Left lung (tissue), 14 donors: ENCODE results near the gene KRTAP5-11. TPM values are rescaled to one million over a fixed set of nuclear protein-coding genes. Genes with fewer than 3 reads are reported as not detected.
"Not testable (repeated sequence)": the region's sequence is repeated elsewhere in the genome, so short reads cannot be mapped to it uniquely, and the experiment has no call there.

Experiments
- ATAC-seq: fragments of 200-7000 bp; cut with Tn5 transposase; one replicate; pipeline ENCODE4 v1.9.1; 2020; ENCODE audit warnings: moderate library complexity
- DNase-seq, 4 donors: peaks; one replicate each; pipeline ENCODE4 v3.0.0-alpha.2; 2013 to 2020
- H3K27ac ChIP-seq, 2 donors: fragments of 200-600 bp; sonication (generic) in 1 of 2; one replicate each; pipeline versions ENCODE4 v1.5.0 to v1.8.0; 2020 to 2021
- H3K27me3 ChIP-seq, 2 donors: fragments of 200-600 bp; sonication (generic) in 1 of 2; one replicate each; pipeline versions ENCODE4 v1.5.0 to v1.8.0; 2020 to 2021
- H3K36me3 ChIP-seq, 2 donors: fragments of 200-600 bp; sonication (generic) in 1 of 2; one replicate each; pipeline versions ENCODE4 v1.5.0 to v1.8.0; 2020 to 2021
- H3K4me1 ChIP-seq, 2 donors: fragments of 200-600 bp; one replicate each; pipeline ENCODE4 v1.8.0; 2021
- H3K4me3 ChIP-seq, 2 donors: fragments of 200-600 bp; sonication (generic) in 1 of 2; one replicate each; pipeline versions ENCODE4 v1.5.0 to v1.8.0; 2020 to 2021; ENCODE audit warnings: mild to moderate bottlenecking in 1 of 2
- H3K9me3 ChIP-seq, 2 donors: fragments of 200-600 bp; sonication (generic) in 1 of 2; one replicate each; pipeline versions ENCODE4 v1.5.0 to v1.8.0; 2020 to 2021
- CTCF ChIP-seq, 2 donors: fragments of 200-600 bp; sonication (generic) in 1 of 2; IDR thresholded peaks; one replicate each; pipeline versions ENCODE4 v1.5.0 to v1.8.0; 2021; ENCODE audit warnings: antibody characterized with exemption in 2 of 2
- intact Hi-C, 2 donors: fragments of 100-400 bp; cut with DNase I; formaldehyde crosslinking; loops; one replicate each; pipeline versions ENCODE4 v1.11.2 to v1.14.2; 2022
- long read RNA-seq, 12 donors: library from polyadenylated mRNA in 2 of 12; unstranded in 2 of 12; transcript quantifications; one replicate each; pipeline ENCODE4 v2.0.0 and lab custom pipeline, GENCODE V29; 2019 to 2026
- polyA plus RNA-seq, 6 donors: library from polyadenylated mRNA; unstranded; fragments of 120-200 nt; gene quantifications; one replicate each; pipeline ENCODE4 v1.2.1, GENCODE V29; 2013; ENCODE audit not compliant: insufficient read length in 6 of 6
- total RNA-seq, 2 donors: library from RNA; stranded (reverse); fragmentation: NEBNext Ultra II Directional; extraction: Animal tissue kit (Norgen Biotek cat#: 25700); gene quantifications; one replicate each; pipeline ENCODE4 v1.2.1, GENCODE V29; 2021
- donor health status: DM: no; HTN: yes; CAD: no.
- donor health status: DM: no; HTN: no; CAD: no.

Gene KRTAP5-11
- not detected for total RNA-seq
- under 1 TPM in 3 of 6 donors, not detected in 3; 0.24 to 0.58 (median 0.41) TPM for polyA plus RNA-seq
- long read RNA-seq, donor 1: 0 reads
- long read RNA-seq, donor 2, partial matches to known transcripts: 0 of 15 reads
- long read RNA-seq, donor 2, other reads (novel, unspliced or antisense): 15 of 15 reads
- long read RNA-seq, donor 3: 0 reads
- long read RNA-seq, donor 4: 0 reads
- long read RNA-seq, donor 5: 0 reads
- long read RNA-seq, donor 6: 0 reads
- long read RNA-seq, donor 7: 0 reads
- long read RNA-seq, donor 8: 0 reads
- long read RNA-seq, donor 9: 0 reads
- long read RNA-seq, donor 10: 0 reads
- long read RNA-seq, donor 11, partial matches to known transcripts: 0 of 1 reads
- long read RNA-seq, donor 11, other reads (novel, unspliced or antisense): 0 of 1 reads
- long read RNA-seq, donor 12: 0 reads

DNA sequence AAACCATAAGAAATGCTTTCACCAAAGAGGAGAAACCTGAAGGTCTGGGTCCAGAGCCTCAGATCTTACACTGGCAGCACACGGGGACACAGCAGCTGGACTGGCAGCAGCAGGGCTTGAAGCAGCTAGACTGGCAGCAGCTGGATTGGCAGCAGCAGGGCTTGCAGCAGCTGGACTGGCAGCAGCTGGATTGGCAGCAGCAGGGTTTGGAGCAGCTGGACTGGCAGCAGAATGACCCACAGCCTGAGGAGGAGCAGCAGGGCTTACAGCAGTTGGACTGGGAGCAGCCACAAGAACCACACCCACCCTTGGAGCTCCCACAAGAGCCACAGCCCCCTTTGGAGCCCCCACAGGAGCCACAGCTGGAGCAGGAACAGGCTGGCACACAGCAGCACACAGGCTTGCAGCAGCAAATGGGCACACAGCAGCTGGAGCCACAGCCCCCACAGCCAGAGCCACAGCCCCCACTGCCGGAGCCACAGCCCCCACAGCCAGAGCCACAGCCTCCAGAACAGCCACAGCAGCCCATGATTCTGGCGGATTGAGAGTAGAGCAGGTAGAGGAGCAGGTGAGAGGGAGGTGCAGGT lies at the start of gene KRTAP5-11:
Gene KRTAP5-11 (minus strand): TSS at position 567 of the 587 bp plus-strand sequence. CDS start 38 bp downstream, at position 529.
- intact Hi-C loops: no loop called here
- no peaks in the 10 kb centered on the region for H3K36me3 ChIP-seq
- no peaks in the 10 kb centered on the region for H3K9me3 ChIP-seq
- H3K27ac ChIP-seq: no peak within 1 kb of the TSS
- H3K4me1 ChIP-seq: peaks cover 0 to 6% of the 10 kb centered on the region in 2 donors
- no peak for TF ChIP-seq CTCF (IDR thresholded peaks at IDR 0.05)
- no peak within 1 kb of the TSS for H3K4me3 ChIP-seq
- ATAC-seq: no peak
- DNase-seq: peak in 1 of 4 donors; percentile 31
- H3K27me3 ChIP-seq: no peaks in the 10 kb centered on the region

GRCh38 chr11:71631551-71631950 lies 48.9 kb upstream of the KRTAP5-11 start:
- intact Hi-C loops, DNase-seq, H3K9me3 ChIP-seq, H3K4me3 ChIP-seq, H3K36me3 ChIP-seq, H3K27ac ChIP-seq, ATAC-seq, H3K4me1 ChIP-seq: not testable (repeated sequence)
- peaks cover 0 to 33% of the 10 kb centered on the region in 2 donors for H3K27me3 ChIP-seq

DNA sequence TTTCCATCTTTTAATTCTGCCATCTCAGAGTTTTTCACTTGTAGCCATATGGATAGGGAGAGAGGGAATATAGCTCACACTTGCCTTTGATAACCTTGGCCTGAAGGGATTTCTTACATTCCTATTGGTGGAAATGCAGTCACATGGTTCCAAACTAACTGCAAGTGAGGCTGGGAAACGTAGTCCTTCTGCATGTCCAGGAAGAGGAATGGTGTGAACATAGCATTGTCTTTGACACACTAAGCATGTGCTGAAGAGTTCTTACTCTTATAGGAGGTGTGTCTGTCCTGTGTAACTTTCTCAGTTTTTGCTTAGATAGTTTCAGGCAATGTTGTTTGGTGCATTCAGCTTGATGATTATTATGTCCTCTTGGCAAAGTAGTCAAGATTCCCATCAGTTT lies 47.4 kb upstream of the KRTAP5-11 start:
- H3K9me3 ChIP-seq, H3K36me3 ChIP-seq, intact Hi-C loops, H3K4me3 ChIP-seq, H3K4me1 ChIP-seq, ATAC-seq, DNase-seq, H3K27ac ChIP-seq: not testable (repeated sequence)
- peaks cover 0 to 19% of the 10 kb centered on the region in 2 donors for H3K27me3 ChIP-seq

- DNase-seq, ATAC-seq, H3K4me3 ChIP-seq, H3K27ac ChIP-seq, H3K36me3 ChIP-seq, H3K4me1 ChIP-seq, H3K9me3 ChIP-seq, intact Hi-C loops: not testable (repeated sequence)
- peaks cover 0 to 14% of the 10 kb centered on the region in 2 donors for H3K27me3 ChIP-seq
Measured at GRCh38 chr11:71628943-71629342, 46.3 kb upstream of the KRTAP5-11 start.

DNA sequence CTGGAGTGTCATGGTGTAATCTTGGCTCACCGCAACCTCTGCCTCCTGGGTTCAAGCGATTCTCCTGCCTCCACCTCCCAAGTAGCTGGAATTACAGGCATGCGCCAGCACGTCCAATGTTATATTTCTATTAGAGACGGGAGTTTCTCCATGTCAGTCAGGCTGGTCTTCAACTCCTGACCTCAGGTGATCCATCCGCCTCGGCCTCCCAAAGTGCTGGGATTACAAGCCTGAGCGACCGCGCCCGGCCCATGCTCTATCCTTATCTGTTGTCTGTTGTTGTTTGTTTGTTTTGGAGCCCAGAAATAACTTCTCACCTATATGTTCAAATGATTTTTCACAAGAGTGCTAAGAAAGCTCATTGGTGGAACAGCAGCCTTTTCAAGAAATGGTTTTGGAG lies 40.6 kb upstream of the KRTAP5-11 start:
- ATAC-seq, intact Hi-C loops, DNase-seq, H3K4me3 ChIP-seq, H3K27ac ChIP-seq, H3K36me3 ChIP-seq, H3K9me3 ChIP-seq, H3K4me1 ChIP-seq: not testable (repeated sequence)
- peaks cover 0 to 12% of the 10 kb centered on the region in 2 donors for H3K27me3 ChIP-seq

DNA sequence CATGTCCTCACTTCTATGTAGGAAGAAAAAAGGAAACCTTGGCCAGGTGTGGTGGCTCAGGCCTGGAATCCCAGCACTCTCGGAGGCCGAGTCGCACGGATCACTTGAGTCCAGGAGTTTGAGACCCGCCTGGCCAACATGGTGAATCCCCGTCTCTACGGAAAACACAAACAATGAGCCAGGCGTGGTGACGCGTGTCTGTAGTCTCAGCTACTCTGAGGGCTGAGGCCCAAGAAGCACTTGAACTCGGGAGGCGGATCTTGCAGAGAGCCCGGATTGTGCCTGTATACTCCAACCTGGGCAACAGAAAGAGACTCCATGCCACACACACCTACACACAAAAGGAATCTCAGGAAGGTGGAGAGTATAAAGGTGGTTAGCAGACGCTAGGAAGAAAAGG lies 39.9 kb upstream of the KRTAP5-11 start:
- H3K4me3 ChIP-seq, H3K9me3 ChIP-seq, H3K4me1 ChIP-seq, H3K27me3 ChIP-seq, H3K36me3 ChIP-seq, ATAC-seq, intact Hi-C loops, H3K27ac ChIP-seq: not testable (repeated sequence)
- peak in 2 of 4 donors; percentile 8 to 59 for DNase-seq

GRCh38 chr11:71615003-71615402 lies 32.3 kb upstream of the KRTAP5-11 start:
- H3K27ac ChIP-seq, H3K4me1 ChIP-seq, intact Hi-C loops, ATAC-seq, H3K36me3 ChIP-seq, H3K4me3 ChIP-seq, H3K9me3 ChIP-seq: not testable (repeated sequence)
- peaks cover 0 to 20% of the 10 kb centered on the region in 2 donors for H3K27me3 ChIP-seq
- peak in 2 of 4 donors; percentile 6 to 65 for DNase-seq

- H3K36me3 ChIP-seq, H3K9me3 ChIP-seq, H3K4me1 ChIP-seq, intact Hi-C loops, H3K27ac ChIP-seq, DNase-seq, ATAC-seq, H3K4me3 ChIP-seq: not testable (repeated sequence)
- peaks cover 0 to 26% of the 10 kb centered on the region in 2 donors for H3K27me3 ChIP-seq
Measured at GRCh38 chr11:71614366-71614917, 31.8 kb upstream of the KRTAP5-11 start.

- H3K9me3 ChIP-seq, H3K4me1 ChIP-seq, ATAC-seq, DNase-seq, intact Hi-C loops, H3K4me3 ChIP-seq, H3K27ac ChIP-seq, H3K36me3 ChIP-seq: not testable (repeated sequence)
- H3K27me3 ChIP-seq: peaks cover 0 to 31% of the 10 kb centered on the region in 2 donors
Measured at GRCh38 chr11:71613931-71614330, 31.3 kb upstream of the KRTAP5-11 start.

GRCh38 chr11:71611218-71611910 lies 28.7 kb upstream of the KRTAP5-11 start:
- intact Hi-C loops, H3K4me1 ChIP-seq, H3K27ac ChIP-seq, ATAC-seq, H3K9me3 ChIP-seq, DNase-seq, H3K36me3 ChIP-seq, H3K4me3 ChIP-seq: not testable (repeated sequence)
- peaks cover 15 to 50% of the 10 kb centered on the region in 2 donors for H3K27me3 ChIP-seq

DNA sequence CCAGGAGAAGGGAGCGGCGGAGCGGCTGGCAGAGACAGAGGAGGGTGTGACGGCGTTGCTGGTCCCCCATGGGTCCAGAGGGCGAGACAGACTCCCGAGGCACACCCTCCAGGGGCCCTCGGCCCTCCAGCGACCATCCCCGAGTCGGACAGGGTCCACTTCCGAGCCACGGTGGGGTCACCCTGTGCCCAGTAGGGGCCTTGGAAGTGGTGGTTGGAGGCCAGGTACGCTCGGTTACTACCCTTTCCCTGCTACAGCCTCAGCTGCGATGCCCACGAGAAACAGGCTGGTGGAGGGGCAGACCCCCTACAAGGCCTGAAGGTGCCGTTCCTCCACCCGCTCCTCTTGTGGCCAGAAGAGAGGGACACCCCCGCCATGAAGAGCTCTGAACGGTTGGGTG lies 25.6 kb upstream of the KRTAP5-11 start:
- H3K36me3 ChIP-seq, H3K4me1 ChIP-seq, H3K27ac ChIP-seq, intact Hi-C loops, H3K4me3 ChIP-seq, DNase-seq, ATAC-seq, H3K9me3 ChIP-seq: not testable (repeated sequence)
- peaks cover 15 to 66% of the 10 kb centered on the region in 2 donors for H3K27me3 ChIP-seq
